ENCODE data around the gene DGAT2.
A peak's percentile ranks its signal among the peaks of the same experiment; 100 is the strongest.

Gene DGAT2

DNA sequence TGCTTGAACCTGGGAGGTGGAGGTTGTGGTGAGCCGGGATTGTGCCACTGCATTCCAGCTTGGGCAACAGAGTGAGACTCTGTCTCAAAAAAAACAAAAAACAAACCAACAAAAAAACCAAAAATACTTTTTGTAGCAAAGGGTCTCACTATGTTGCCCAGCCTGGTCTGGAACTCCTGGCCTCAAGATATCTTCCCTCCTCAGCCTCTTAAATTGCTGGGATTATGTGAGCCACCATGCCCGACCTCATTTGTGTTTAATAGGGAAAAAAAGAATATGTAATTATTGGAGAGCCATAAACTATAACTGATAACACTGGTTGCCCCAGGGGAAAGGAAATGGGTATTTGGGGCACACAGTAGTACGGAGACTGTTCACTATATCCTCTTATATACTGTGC lies 66.2 kb downstream of the DGAT2 start:
- DNase-seq (ENCODE audit: low read depth in 1 of 2, low spot score in 1 of 2): no peak
- in situ Hi-C loops (cut with HindIII; ENCODE audit: low pct_unique_long_range_greater_than_20kb, low sequenced_read_pairs): no loop called here
- TF ChIP-seq JUND (IDR thresholded peaks at IDR 0.05; ENCODE audit: low read depth): no peak

DNA sequence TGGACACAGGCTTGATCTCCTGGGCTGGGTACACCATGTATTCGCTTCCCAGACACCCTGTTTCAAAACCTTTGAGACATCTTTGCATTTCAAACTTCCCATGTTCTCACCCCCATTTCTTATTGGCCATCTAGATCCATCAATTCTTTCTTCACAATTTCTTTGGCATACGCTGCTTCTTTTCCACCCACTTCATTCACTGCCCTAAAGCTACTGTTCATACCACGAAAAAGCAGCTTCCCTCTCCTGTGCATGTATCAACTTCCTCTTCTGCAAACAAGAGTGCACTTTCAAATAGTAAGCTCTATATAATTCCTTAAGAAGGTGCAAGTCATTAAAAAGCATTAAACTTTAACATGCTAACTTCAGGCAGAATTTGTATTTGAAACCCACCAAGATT lies 67.8 kb downstream of the DGAT2 start:
- TF ChIP-seq JUND (IDR thresholded peaks at IDR 0.05; ENCODE audit: low read depth): no peak
- no peak for DNase-seq (ENCODE audit: low read depth in 1 of 2, low spot score in 1 of 2)
- in situ Hi-C loops (cut with HindIII; ENCODE audit: low pct_unique_long_range_greater_than_20kb, low sequenced_read_pairs): no loop called here

DNA sequence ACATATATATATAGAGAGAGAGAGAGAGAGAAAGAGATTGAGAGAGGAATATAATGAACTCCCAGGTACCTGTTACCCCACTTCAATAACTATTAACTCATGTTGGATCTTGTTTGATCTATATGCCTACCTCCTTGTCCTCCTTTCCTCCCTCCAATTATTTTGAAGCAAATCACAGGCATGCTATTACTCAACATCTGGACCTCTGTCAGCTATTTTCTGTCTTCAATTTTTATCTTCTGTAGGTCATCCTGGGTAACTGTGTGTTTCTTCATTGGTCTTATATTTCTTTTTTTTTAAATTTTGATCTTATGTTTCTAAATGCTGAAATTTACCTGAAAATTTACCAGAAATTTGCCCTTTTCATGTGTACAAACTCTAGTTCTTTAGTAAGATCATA lies 71.3 kb downstream of the DGAT2 start:
- DNase-seq (ENCODE audit: low read depth in 1 of 2, low spot score in 1 of 2): no peak

DNA sequence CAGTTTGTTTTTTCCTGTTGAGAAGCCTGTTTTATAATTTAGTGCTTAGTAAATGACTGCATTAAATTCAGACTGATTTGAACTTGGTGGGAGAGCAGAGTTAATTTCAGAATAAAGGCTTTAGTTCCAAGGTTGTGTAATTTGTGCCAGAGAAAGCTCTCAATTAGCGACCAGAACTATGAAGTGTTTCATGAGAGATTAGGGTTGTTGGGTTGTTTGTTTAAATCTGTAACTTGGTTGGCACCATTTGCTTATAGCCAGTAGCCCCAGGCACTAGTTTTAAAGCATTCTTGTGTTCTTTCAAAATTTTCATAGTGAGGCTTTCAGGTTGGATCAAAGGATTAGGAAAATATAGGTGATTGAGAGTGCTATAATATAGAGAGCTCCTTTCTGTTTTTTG lies 71.9 kb downstream of the DGAT2 start:
- in situ Hi-C loops (cut with HindIII; ENCODE audit: low pct_unique_long_range_greater_than_20kb, low sequenced_read_pairs): no loop called here
- peak in 1 of 2 experiments; percentile 23 for DNase-seq (ENCODE audit: low read depth in 1 of 2, low spot score in 1 of 2)
- TF ChIP-seq JUND (IDR thresholded peaks at IDR 0.05; ENCODE audit: low read depth): no peak

More for the DNA sequence above, 71.3 kb downstream of the DGAT2 start:
- in situ Hi-C loops (cut with HindIII; ENCODE audit: low pct_unique_long_range_greater_than_20kb, low sequenced_read_pairs): no loop called here
- no peak for TF ChIP-seq JUND (IDR thresholded peaks at IDR 0.05; ENCODE audit: low read depth)

DNA sequence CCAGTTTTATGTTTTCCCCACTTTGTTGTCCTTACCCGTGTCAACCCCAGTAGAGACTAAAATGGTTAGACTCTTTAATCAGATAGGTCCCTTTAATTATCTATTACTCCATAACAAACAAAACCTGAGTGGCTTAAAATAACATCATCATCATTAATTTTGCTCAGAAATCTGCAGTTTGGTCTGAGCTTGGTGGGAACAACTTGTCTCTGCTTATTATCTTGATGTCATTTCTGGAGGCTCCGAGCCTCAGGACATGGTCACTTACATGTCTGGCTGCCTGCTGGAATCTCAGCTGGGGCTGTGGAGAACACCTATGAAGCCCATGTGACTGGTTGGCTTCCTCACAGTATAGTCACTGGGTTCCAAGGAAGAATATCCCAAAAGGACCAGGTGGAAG lies 73.2 kb downstream of the DGAT2 start:
- DNase-seq (ENCODE audit: low read depth in 1 of 2, low spot score in 1 of 2): no peak
- in situ Hi-C loops (cut with HindIII; ENCODE audit: low pct_unique_long_range_greater_than_20kb, low sequenced_read_pairs): no loop called here
- TF ChIP-seq JUND (IDR thresholded peaks at IDR 0.05; ENCODE audit: low read depth): no peak

DNA sequence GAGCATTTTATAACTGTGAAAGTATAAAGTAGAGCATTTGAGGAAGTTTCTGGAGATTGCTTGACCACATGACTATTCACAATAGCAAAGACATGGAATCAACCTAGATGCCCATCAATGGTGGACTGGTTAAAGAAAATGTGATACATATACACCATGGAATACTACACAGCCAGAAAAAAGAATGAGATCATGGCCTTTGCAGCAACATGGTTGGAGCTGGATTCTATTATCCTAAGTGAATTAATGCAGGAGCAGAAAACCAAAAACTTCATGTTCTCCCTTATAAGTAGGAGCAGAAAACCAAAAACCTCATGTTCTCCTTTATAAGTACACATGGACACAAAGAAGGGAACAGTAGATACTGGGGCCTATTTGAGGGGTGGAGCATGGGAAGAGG lies 76.7 kb downstream of the DGAT2 start:
- TF ChIP-seq JUND (IDR thresholded peaks at IDR 0.05; ENCODE audit: low read depth): no peak
- DNase-seq (ENCODE audit: low read depth in 1 of 2, low spot score in 1 of 2): no peak
- in situ Hi-C loops (cut with HindIII; ENCODE audit: low pct_unique_long_range_greater_than_20kb, low sequenced_read_pairs): no loop called here

DNA sequence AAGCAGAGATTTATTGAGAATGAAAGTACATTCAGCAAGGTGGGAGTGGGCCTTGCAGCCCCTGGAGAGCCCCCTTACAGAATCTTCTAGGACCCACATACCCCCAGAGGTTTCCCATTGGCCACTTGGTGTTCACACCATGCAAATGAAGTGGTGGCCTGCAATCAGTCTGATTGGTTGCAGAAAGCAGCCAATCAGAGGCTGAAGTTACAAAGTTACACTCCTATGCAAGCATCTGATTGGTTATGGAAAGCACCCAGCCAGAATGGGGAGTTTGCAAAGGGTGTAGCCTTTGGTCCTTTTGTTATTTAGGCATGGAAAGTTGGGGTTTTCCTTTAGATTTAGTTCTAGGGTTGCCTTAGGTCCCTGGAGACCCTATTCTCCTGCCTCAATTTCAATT lies 81.3 kb downstream of the DGAT2 start:
- DNase-seq (ENCODE audit: low read depth in 1 of 2, low spot score in 1 of 2): peak in 1 of 2 experiments; percentile 23
- no peak for TF ChIP-seq JUND (IDR thresholded peaks at IDR 0.05; ENCODE audit: low read depth)
- in situ Hi-C loops (cut with HindIII; ENCODE audit: low pct_unique_long_range_greater_than_20kb, low sequenced_read_pairs): no loop called here

DNA sequence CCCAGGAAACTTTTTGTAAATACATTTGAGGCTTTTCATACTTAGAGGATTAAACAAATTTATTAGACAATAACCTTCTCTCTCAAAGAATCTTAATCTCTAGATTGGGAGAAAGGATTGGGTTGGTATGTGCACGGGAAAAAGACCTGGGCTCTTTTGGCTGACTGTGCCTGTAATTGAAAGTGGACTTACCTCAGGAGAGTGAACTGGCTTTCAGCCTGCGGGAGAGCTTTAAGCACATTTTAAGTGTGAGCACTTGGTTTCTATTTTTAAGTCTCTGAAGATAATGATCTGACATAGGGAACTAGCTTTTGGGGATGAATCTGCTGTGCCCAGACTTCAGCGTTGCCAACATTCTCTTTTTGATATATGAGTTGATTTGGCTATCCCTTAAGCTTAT lies 82.2 kb downstream of the DGAT2 start:
- DNase-seq (ENCODE audit: low read depth in 1 of 2, low spot score in 1 of 2): no peak
- in situ Hi-C loops (cut with HindIII; ENCODE audit: low pct_unique_long_range_greater_than_20kb, low sequenced_read_pairs): no loop called here
- TF ChIP-seq JUND (IDR thresholded peaks at IDR 0.05; ENCODE audit: low read depth): no peak
